ENCODE data around the gene KRTAP17-1.

The KRTAP17-1 gene

DNA sequence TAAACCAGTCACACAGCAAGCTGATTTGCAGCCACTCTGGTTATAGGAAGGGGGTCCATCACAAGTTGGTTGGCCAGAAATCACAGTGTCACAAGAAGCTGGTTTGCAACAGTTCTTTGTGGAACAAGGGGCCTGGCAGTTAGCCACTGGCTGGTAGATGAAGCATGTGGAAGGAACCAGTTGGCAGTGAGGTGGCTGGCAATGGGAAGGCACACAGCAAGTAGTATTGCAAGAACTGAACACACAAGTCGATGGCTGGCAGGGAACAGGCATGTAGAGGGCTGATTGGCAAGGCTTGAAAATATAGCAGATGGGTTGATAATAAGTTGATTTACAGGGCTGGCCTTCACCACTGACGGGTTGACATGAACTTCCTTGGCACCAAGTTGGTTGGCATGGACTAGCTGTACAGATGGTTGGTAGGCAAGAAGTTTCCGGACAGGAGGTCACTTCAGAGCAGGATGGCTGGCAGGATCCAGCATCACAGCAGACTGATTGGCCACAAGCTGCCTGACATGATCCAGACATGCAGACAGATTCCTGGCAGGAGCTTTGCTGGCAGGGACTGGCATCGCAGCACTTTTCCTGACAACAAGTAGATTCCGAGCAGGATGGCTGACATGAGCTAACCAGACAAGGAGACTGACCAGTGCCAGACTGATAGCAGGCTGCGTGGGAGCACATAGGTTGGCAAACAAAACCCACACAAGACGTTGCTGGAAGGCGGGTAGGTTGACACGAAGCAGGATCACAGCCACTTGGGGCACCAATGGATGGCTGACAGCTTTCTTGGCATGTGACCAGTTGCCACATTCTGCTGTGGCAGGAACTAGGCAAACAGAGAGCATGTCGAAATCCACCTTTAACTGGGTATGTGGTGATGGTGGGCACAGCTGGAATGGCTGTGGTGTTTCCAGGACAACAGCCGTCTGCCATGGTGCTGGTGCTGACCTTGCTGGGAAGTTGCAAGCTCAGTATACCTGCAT lies 13.3 kb downstream of the KRTAP17-1 start, which contains the start of gene KRTAP29-1:
KRTAP29-1 (minus strand) TSS at position 936 of the 986 bp plus-strand sequence; CDS start at position 936, 0 bp downstream.
- no CpG with 5 or more reads among the region's 11 CpGs for WGBS, 2 donors (ENCODE audit: extremely low coverage in 2 of 2, insufficient read length in 2 of 2, insufficient replicate concordance in 1 of 2)
- no peak within 1 kb of the TSS for H3K23ac ChIP-seq (ENCODE audit: low read depth, low read length, poor library complexity)

GRCh38 chr17:41301204-41301790 lies 14.2 kb downstream of the KRTAP17-1 start:
- H3K23ac ChIP-seq (ENCODE audit: low read depth, low read length, poor library complexity) = no peak overlapping the region
- no peak overlapping the region for H3K14ac ChIP-seq (ENCODE audit: low read length)
- peak overlapping the region; percentile 8 for H2AK5ac ChIP-seq (ENCODE audit: low read depth, low read length)
- no peak overlapping the region for H3K4ac ChIP-seq (ENCODE audit: low read length)
- H2BK15ac ChIP-seq (ENCODE audit: low read length) = no peak overlapping the region
- WGBS, 2 donors (ENCODE audit: extremely low coverage in 2 of 2, insufficient read length in 2 of 2, insufficient replicate concordance in 1 of 2) = no CpG with 5 or more reads among the region's 5 CpGs
- H3K27me3 ChIP-seq (ENCODE audit: control insufficient read depth in 3 of 3, insufficient read depth in 3 of 3, low read depth in 1 of 3, low read length in 3 of 3) = no peaks in the 10 kb centered on the region
- no peak for DNase-seq (ENCODE audit: low spot score)
- no peaks in the 10 kb centered on the region for H3K79me1 ChIP-seq (ENCODE audit: low read depth, low read length)
- H2BK120ac ChIP-seq (ENCODE audit: low read depth, low read length) = no peak overlapping the region
- no peak overlapping the region for H3K27ac ChIP-seq (replicated peaks; ENCODE audit: low read length)
- no peak overlapping the region for H4K91ac ChIP-seq (ENCODE audit: low read depth, low read length, poor library complexity)
- H3K9ac ChIP-seq (ENCODE audit: low read depth, low read length, poor library complexity) = no peak overlapping the region
- no peak overlapping the region for H3K18ac ChIP-seq (ENCODE audit: low read length)
- no peak overlapping the region for H3K4me3 ChIP-seq (ENCODE audit: low read length in 2 of 2)
- no peak overlapping the region for H4K8ac ChIP-seq (ENCODE audit: low read depth, low read length)
- no peak overlapping the region for H2BK12ac ChIP-seq (ENCODE audit: low read length)
- no peaks in the 10 kb centered on the region for H3K9me3 ChIP-seq (replicated peaks in 1 of 2; ENCODE audit: control insufficient read depth in 2 of 2, insufficient read depth in 1 of 2, low read depth in 1 of 2, low read length in 2 of 2)
- no peak overlapping the region for H2BK5ac ChIP-seq (ENCODE audit: low read length)
- H3K4me2 ChIP-seq (ENCODE audit: insufficient read depth, low read length, poor library complexity, severe bottlenecking) = no peak overlapping the region
- H2AFZ ChIP-seq (ENCODE audit: low read length) = no peak overlapping the region
- no peaks in the 10 kb centered on the region for H3K4me1 ChIP-seq (ENCODE audit: control insufficient read depth in 2 of 2, insufficient read depth in 1 of 2, low read depth in 1 of 2, low read length in 2 of 2)
- no peaks in the 10 kb centered on the region for H3K36me3 ChIP-seq (replicated peaks in 1 of 2; ENCODE audit: control insufficient read depth in 2 of 2, insufficient read depth in 2 of 2, low read length in 2 of 2)

More for the DNA sequence above, 13.3 kb downstream of the KRTAP17-1 start, which contains the start of gene KRTAP29-1:
- H3K4ac ChIP-seq (ENCODE audit: low read length) = no peak within 1 kb of the TSS
- no peak for DNase-seq (ENCODE audit: low spot score)
- no peak within 1 kb of the TSS for H3K14ac ChIP-seq (ENCODE audit: low read length)
- H2BK12ac ChIP-seq (ENCODE audit: low read length) = no peak within 1 kb of the TSS
- no peak within 1 kb of the TSS for H3K4me2 ChIP-seq (ENCODE audit: insufficient read depth, low read length, poor library complexity, severe bottlenecking)
- H3K4me1 ChIP-seq (ENCODE audit: control insufficient read depth in 2 of 2, insufficient read depth in 1 of 2, low read depth in 1 of 2, low read length in 2 of 2) = no peaks in the 10 kb centered on the region
- H3K27ac ChIP-seq (replicated peaks; ENCODE audit: low read length) = no peak within 1 kb of the TSS
- H2AK5ac ChIP-seq (ENCODE audit: low read depth, low read length) = peak within 1 kb of the TSS; percentile 8
- H4K91ac ChIP-seq (ENCODE audit: low read depth, low read length, poor library complexity) = no peak within 1 kb of the TSS
- H3K9me3 ChIP-seq (replicated peaks in 1 of 2; ENCODE audit: control insufficient read depth in 2 of 2, insufficient read depth in 1 of 2, low read depth in 1 of 2, low read length in 2 of 2) = no peaks in the 10 kb centered on the region
- no peak within 1 kb of the TSS for H4K8ac ChIP-seq (ENCODE audit: low read depth, low read length)
- no peak within 1 kb of the TSS for H3K4me3 ChIP-seq (ENCODE audit: low read length in 2 of 2)
- H2BK120ac ChIP-seq (ENCODE audit: low read depth, low read length) = no peak within 1 kb of the TSS
- no peak within 1 kb of the TSS for H2BK5ac ChIP-seq (ENCODE audit: low read length)
- no peak within 1 kb of the TSS for H3K18ac ChIP-seq (ENCODE audit: low read length)
- H2AFZ ChIP-seq (ENCODE audit: low read length) = no peak within 1 kb of the TSS
- no peaks in the 10 kb centered on the region for H3K79me1 ChIP-seq (ENCODE audit: low read depth, low read length)
- no peak within 1 kb of the TSS for H3K9ac ChIP-seq (ENCODE audit: low read depth, low read length, poor library complexity)
- no peaks in the 10 kb centered on the region for H3K27me3 ChIP-seq (ENCODE audit: control insufficient read depth in 3 of 3, insufficient read depth in 3 of 3, low read depth in 1 of 3, low read length in 3 of 3)
- H3K36me3 ChIP-seq (replicated peaks in 1 of 2; ENCODE audit: control insufficient read depth in 2 of 2, insufficient read depth in 2 of 2, low read length in 2 of 2) = no peaks in the 10 kb centered on the region
- H2BK15ac ChIP-seq (ENCODE audit: low read length) = no peak within 1 kb of the TSS

GRCh38 chr17:41298458-41299135 lies 16.9 kb downstream of the KRTAP17-1 start:
- Histone ChIP-seq H2BK120ac (ENCODE audit: low read depth, low read length) (no peak overlapping the region), H3K79me1 (ENCODE audit: low read depth, low read length) (no peaks in the 10 kb centered on the region), H3K4me2 (ENCODE audit: insufficient read depth, low read length, poor library complexity, severe bottlenecking) (no peak overlapping the region), H2AK5ac (ENCODE audit: low read depth, low read length) (no peak overlapping the region), H3K36me3 (replicated peaks in 1 of 2; ENCODE audit: control insufficient read depth in 2 of 2, insufficient read depth in 2 of 2, low read length in 2 of 2) (no peaks in the 10 kb centered on the region), H3K14ac (ENCODE audit: low read length) (no peak overlapping the region), H2BK12ac (ENCODE audit: low read length) (no peak overlapping the region), H3K27me3 (ENCODE audit: control insufficient read depth in 3 of 3, insufficient read depth in 3 of 3, low read depth in 1 of 3, low read length in 3 of 3) (no peaks in the 10 kb centered on the region), H4K8ac (ENCODE audit: low read depth, low read length) (no peak overlapping the region), H3K4me1 (ENCODE audit: control insufficient read depth in 2 of 2, insufficient read depth in 1 of 2, low read depth in 1 of 2, low read length in 2 of 2) (no peaks in the 10 kb centered on the region), H3K9me3 (replicated peaks in 1 of 2; ENCODE audit: control insufficient read depth in 2 of 2, insufficient read depth in 1 of 2, low read depth in 1 of 2, low read length in 2 of 2) (no peaks in the 10 kb centered on the region), H2AFZ (ENCODE audit: low read length) (no peak overlapping the region), H3K18ac (ENCODE audit: low read length) (no peak overlapping the region), H3K4me3 (ENCODE audit: low read length in 2 of 2) (no peak overlapping the region), H3K27ac (replicated peaks; ENCODE audit: low read length) (no peak overlapping the region), H3K4ac (ENCODE audit: low read length) (no peak overlapping the region), H4K91ac (ENCODE audit: low read depth, low read length, poor library complexity) (no peak overlapping the region), H3K9ac (ENCODE audit: low read depth, low read length, poor library complexity) (no peak overlapping the region), H3K23ac (ENCODE audit: low read depth, low read length, poor library complexity) (no peak overlapping the region), H2BK5ac (ENCODE audit: low read length) (no peak overlapping the region), H2BK15ac (ENCODE audit: low read length) (no peak overlapping the region)
- no peak for DNase-seq (ENCODE audit: low spot score)
- WGBS, 2 donors (ENCODE audit: extremely low coverage in 2 of 2, insufficient read length in 2 of 2, insufficient replicate concordance in 1 of 2) = no CpG with 5 or more reads among the region's 20 CpGs

GRCh38 chr17:41296846-41297245 lies 18.7 kb downstream of the KRTAP17-1 start:
- no peak overlapping the region for H3K4me2 ChIP-seq (ENCODE audit: insufficient read depth, low read length, poor library complexity, severe bottlenecking)
- H2BK5ac ChIP-seq (ENCODE audit: low read length) = no peak overlapping the region
- H3K9me3 ChIP-seq (replicated peaks in 1 of 2; ENCODE audit: control insufficient read depth in 2 of 2, insufficient read depth in 1 of 2, low read depth in 1 of 2, low read length in 2 of 2) = no peaks in the 10 kb centered on the region
- H2BK120ac ChIP-seq (ENCODE audit: low read depth, low read length) = no peak overlapping the region
- H3K23ac ChIP-seq (ENCODE audit: low read depth, low read length, poor library complexity) = no peak overlapping the region
- H3K4ac ChIP-seq (ENCODE audit: low read length) = no peak overlapping the region
- no peak overlapping the region for H3K14ac ChIP-seq (ENCODE audit: low read length)
- H3K4me1 ChIP-seq (ENCODE audit: control insufficient read depth in 2 of 2, insufficient read depth in 1 of 2, low read depth in 1 of 2, low read length in 2 of 2) = no peaks in the 10 kb centered on the region
- no CpG with 5 or more reads among the region's 1 CpG for whole genome bisulfite sequencing, 2 donors (ENCODE audit: extremely low coverage in 2 of 2, insufficient read length in 2 of 2, insufficient replicate concordance in 1 of 2)
- no peak overlapping the region for H3K4me3 ChIP-seq (ENCODE audit: low read length in 2 of 2)
- H4K8ac ChIP-seq (ENCODE audit: low read depth, low read length) = no peak overlapping the region
- no peaks in the 10 kb centered on the region for H3K79me1 ChIP-seq (ENCODE audit: low read depth, low read length)
- no peak overlapping the region for H2AFZ ChIP-seq (ENCODE audit: low read length)
- no peak overlapping the region for H3K27ac ChIP-seq (replicated peaks; ENCODE audit: low read length)
- H4K91ac ChIP-seq (ENCODE audit: low read depth, low read length, poor library complexity) = no peak overlapping the region
- no peak for DNase-seq (ENCODE audit: low spot score)
- no peaks in the 10 kb centered on the region for H3K27me3 ChIP-seq (ENCODE audit: control insufficient read depth in 3 of 3, insufficient read depth in 3 of 3, low read depth in 1 of 3, low read length in 3 of 3)
- no peak overlapping the region for H3K9ac ChIP-seq (ENCODE audit: low read depth, low read length, poor library complexity)
- H2AK5ac ChIP-seq (ENCODE audit: low read depth, low read length) = no peak overlapping the region
- no peak overlapping the region for H3K18ac ChIP-seq (ENCODE audit: low read length)
- no peak overlapping the region for H2BK12ac ChIP-seq (ENCODE audit: low read length)
- H2BK15ac ChIP-seq (ENCODE audit: low read length) = no peak overlapping the region
- no peaks in the 10 kb centered on the region for H3K36me3 ChIP-seq (replicated peaks in 1 of 2; ENCODE audit: control insufficient read depth in 2 of 2, insufficient read depth in 2 of 2, low read length in 2 of 2)
